ENCODE measurements around the gene DEF6.
"Not testable (repeated sequence)": the region's sequence is repeated elsewhere in the genome, so short reads cannot be mapped to it uniquely, and the experiment has no call there.

DEF6 gene

GRCh38 chr6:35312076-35312800 lies 14.6 kb downstream of the DEF6 start:
- no peak for DNase-seq

- no peak for DNase-seq
These were observed 15.2 kb downstream of the DEF6 start for GRCh38 chr6:35312807-35313206.

- DNase-seq = peak; percentile 75
These were observed 20.0 kb downstream of the DEF6 start for GRCh38 chr6:35317483-35318195.

GRCh38 chr6:35318196-35319171 lies 20.9 kb downstream of the DEF6 start:
- peak; percentile 89 for DNase-seq

GRCh38 chr6:35319346-35320030 lies 21.9 kb downstream of the DEF6 start:
- DNase-seq = no peak

GRCh38 chr6:35320031-35320410 lies 22.4 kb downstream of the DEF6 start:
- no peak for DNase-seq

- no peak for DNase-seq
These were observed 23.5 kb downstream of the DEF6 start for GRCh38 chr6:35321091-35321490.

- DNase-seq = peak; percentile 72
These were observed 29.9 kb downstream of the DEF6 start for GRCh38 chr6:35327349-35328027.

- DNase-seq = peak; percentile 47
These were observed 30.6 kb downstream of the DEF6 start for GRCh38 chr6:35328108-35328723.

- DNase-seq = not testable (repeated sequence)
These were observed 31.3 kb downstream of the DEF6 start for GRCh38 chr6:35328965-35329364.

GRCh38 chr6:35330541-35331119 lies 33.0 kb downstream of the DEF6 start:
- DNase-seq = no peak

GRCh38 chr6:35332074-35332887 lies 34.7 kb downstream of the DEF6 start:
- peak; percentile 89 for DNase-seq

- DNase-seq = peak; percentile 14
These were observed 43.9 kb downstream of the DEF6 start for GRCh38 chr6:35341557-35341956.

- peak; percentile 94 for DNase-seq
These were observed 44.9 kb downstream of the DEF6 start, which contains the start of gene PPARD for GRCh38 chr6:35342258-35343091. Gene PPARD, plus strand, starts transcription at chr6:35342558. Its CDS starts 68,530 bp downstream, at chr6:35411088.

GRCh38 chr6:35343092-35343834 lies 45.6 kb downstream of the DEF6 start:
- DNase-seq = no peak

- DNase-seq = no peak
These were observed 46.4 kb downstream of the DEF6 start for GRCh38 chr6:35343835-35344550.

GRCh38 chr6:35351422-35351821 lies 53.8 kb downstream of the DEF6 start:
- no peak for DNase-seq

GRCh38 chr6:35352735-35353134 lies 55.1 kb downstream of the DEF6 start:
- no peak for DNase-seq

Measured in DMS53 (cell line).